Measurements from ENCODE around the gene LRRC8D. TPM values are rescaled to one million over a fixed set of nuclear protein-coding genes. Genes with fewer than 3 reads are reported as not detected.

LRRC8D gene
- total RNA-seq, 1 experiment from 2014 or later: 37.2 TPM

DNA sequence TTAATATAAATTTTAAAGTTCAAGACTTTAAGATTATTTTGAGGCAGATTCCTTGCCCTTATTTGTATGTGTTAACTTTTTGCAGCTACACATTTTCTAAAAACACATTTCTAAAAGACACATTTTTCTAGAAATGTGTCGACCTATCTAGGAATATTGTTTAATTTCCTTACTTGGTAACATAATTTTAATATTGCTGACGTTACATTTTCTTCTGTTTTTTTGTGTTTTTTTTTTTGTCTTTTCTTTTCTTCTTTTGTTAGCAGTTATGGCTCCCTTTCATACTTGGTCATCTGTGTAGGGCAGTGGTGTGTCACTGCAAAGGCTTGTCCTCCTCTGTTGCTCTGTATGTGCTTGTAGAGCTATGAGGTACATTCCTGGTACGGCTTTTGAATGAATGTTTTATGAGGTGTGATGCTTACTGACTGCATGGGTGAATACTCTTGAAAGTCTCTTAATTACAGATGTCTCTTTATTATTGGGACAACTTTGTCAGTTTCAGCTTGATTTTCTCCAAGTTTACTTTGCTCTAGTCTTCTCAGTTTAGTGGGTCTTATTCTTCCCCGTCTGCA is 30.1 kb downstream of the LRRC8D start:
- Mint-ChIP-seq H3K4me1 (0 out of 4 replicates have a peak, but pooled peaks cover 0 to 4% of the 10 kb centered on the region in 2 experiments), H3K27ac (peak overlapping the region in 2 of 3 experiments; percentile 15 to 30; a peak in 1 of 7 replicates), H3K9me3 (no peaks in the 10 kb centered on the region), H3K4me3 (no peak overlapping the region), H3K36me3 (ENCODE audit: insufficient read depth in 1 of 3, low read depth in 3 of 3) (peaks cover 2 to 33% (median 20%) of the 10 kb centered on the region in 3 experiments; a peak in 6 of 7 replicates), H3K27me3 (ENCODE audit: low read depth) (no peaks in the 10 kb centered on the region)
- Histone ChIP-seq H2AK5ac (ENCODE audit: insufficient read length, low read length) (no peak overlapping the region), H3K4ac (ENCODE audit: low read depth, low read length) (no peak overlapping the region), H4K91ac (ENCODE audit: insufficient read length, low read depth, low read length) (no peak overlapping the region), H3K4me1 (ENCODE audit: insufficient read depth, low read length) (no peaks in the 10 kb centered on the region), H3T11ph (ENCODE audit: low read length) (no peak overlapping the region), H3K23me2 (ENCODE audit: insufficient read length, low read depth, low read length, poor library complexity, severe bottlenecking) (no peaks in the 10 kb centered on the region), H3K4me2 (ENCODE audit: insufficient read depth, insufficient read length, low read length) (no peak overlapping the region), H3K27ac (ENCODE audit: insufficient read length, low read depth, low read length) (no peak overlapping the region), H2BK15ac (ENCODE audit: low read depth, low read length) (no peak overlapping the region), H2BK12ac (ENCODE audit: insufficient read length, low read depth, low read length) (no peak overlapping the region), H4K8ac (replicated peaks; ENCODE audit: insufficient read length, low read depth, low read length) (no peak overlapping the region), H3K23ac (ENCODE audit: insufficient read length, low read depth, low read length) (no peak overlapping the region), H2BK120ac (ENCODE audit: low read depth, low read length, poor library complexity, severe bottlenecking) (no peak overlapping the region), H3K14ac (ENCODE audit: insufficient read depth, low read length) (no peak overlapping the region), H3K9me3 (ENCODE audit: control insufficient read depth, low read depth, low read length) (no peaks in the 10 kb centered on the region), H2BK5ac (ENCODE audit: insufficient read length, low read length) (no peak overlapping the region), H4K5ac (ENCODE audit: insufficient read length, low read depth, low read length) (no peak overlapping the region), H3K79me1 (ENCODE audit: insufficient read depth, low read depth, low read length, poor library complexity, severe bottlenecking) (peaks cover 3% of the 10 kb centered on the region), H3K56ac (ENCODE audit: insufficient read length, low read depth, low read length) (no peak overlapping the region), H3K79me2 (ENCODE audit: insufficient read depth, low read length) (no peaks in the 10 kb centered on the region; the same call in 1 of the 2 replicates), H3K9ac (ENCODE audit: extremely low read depth, insufficient read length, low read length) (no peak overlapping the region), H2AFZ (ENCODE audit: low read length) (no peak overlapping the region), H3K18ac (ENCODE audit: insufficient read length, low read depth, low read length) (no peak overlapping the region), H2BK20ac (ENCODE audit: low read depth, low read length, poor library complexity, severe bottlenecking) (no peak overlapping the region), H4K20me1 (ENCODE audit: control insufficient read depth, insufficient read depth, insufficient read length) (no peaks in the 10 kb centered on the region), H3K27me3 (ENCODE audit: insufficient read depth, low read length) (no peaks in the 10 kb centered on the region)
- no peak for DNase-seq
- TF ChIP-seq, protein P1, sequence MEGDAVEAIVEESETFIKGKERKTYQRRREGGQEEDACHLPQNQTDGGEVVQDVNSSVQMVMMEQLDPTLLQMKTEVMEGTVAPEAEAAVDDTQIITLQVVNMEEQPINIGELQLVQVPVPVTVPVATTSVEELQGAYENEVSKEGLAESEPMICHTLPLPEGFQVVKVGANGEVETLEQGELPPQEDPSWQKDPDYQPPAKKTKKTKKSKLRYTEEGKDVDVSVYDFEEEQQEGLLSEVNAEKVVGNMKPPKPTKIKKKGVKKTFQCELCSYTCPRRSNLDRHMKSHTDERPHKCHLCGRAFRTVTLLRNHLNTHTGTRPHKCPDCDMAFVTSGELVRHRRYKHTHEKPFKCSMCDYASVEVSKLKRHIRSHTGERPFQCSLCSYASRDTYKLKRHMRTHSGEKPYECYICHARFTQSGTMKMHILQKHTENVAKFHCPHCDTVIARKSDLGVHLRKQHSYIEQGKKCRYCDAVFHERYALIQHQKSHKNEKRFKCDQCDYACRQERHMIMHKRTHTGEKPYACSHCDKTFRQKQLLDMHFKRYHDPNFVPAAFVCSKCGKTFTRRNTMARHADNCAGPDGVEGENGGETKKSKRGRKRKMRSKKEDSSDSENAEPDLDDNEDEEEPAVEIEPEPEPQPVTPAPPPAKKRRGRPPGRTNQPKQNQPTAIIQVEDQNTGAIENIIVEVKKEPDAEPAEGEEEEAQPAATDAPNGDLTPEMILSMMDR (conservative IDR thresholded peaks at IDR 0.05): no peak
- no CpG with 5 or more reads among the region's 4 CpGs for WGBS (ENCODE audit: extremely low coverage, insufficient read length, low lambda C conversion rate)

Data from H9 (cell line).